Measurements from ENCODE around the gene OSTF1. TPM values are rescaled to one million over a fixed set of nuclear protein-coding genes. Genes with fewer than 3 reads are reported as not detected.
A peak's percentile ranks its signal among the peaks of the same experiment; 100 is the strongest.

OSTF1 gene
- total and polyA plus RNA-seq, 2 experiments from 2014 or later = 15.6 to 24.0 TPM

- Histone ChIP-seq H3F3A (replicated peaks; ENCODE audit: low read depth) (no peaks in the 10 kb centered on the region), H3K4me1 (ENCODE audit: insufficient read depth) (peaks cover 32% of the 10 kb centered on the region), H3K4me2 (peak overlapping the region; percentile 92), H4K20me1 (replicated peaks; ENCODE audit: insufficient read depth) (0 out of 2 replicates have a peak, but pooled peaks cover 7% of the 10 kb centered on the region), H3K27me3 (ENCODE audit: insufficient read depth) (peaks cover 5% of the 10 kb centered on the region; the same call in 1 of the 2 replicates), H3K36me3 (ENCODE audit: insufficient read depth) (no peaks in the 10 kb centered on the region), H3K79me2 (replicated peaks; ENCODE audit: insufficient read depth) (peaks cover 38% of the 10 kb centered on the region), H2AFZ (peak overlapping the region; percentile 85; the same call in 1 of the 2 replicates), H3K27ac (ENCODE audit: low read depth) (no peak overlapping the region), H3K9me2 (ENCODE audit: insufficient read depth) (no peaks in the 10 kb centered on the region), H3K4me3 (peak overlapping the region; percentile 68)
- no peak for ATAC-seq
- no peak overlapping the region for H3K27ac Mint-ChIP-seq
- no peaks in the 10 kb centered on the region for H3K36me3 Mint-ChIP-seq (ENCODE audit: low read depth)
- DNase-seq (ENCODE audit: low spot score) = no peak
- H3K4me1 Mint-ChIP-seq = peaks cover 28% of the 10 kb centered on the region
- no peak for TF ChIP-seq CTCF (conservative IDR thresholded peaks at IDR 0.05; ENCODE audit: low read depth in 2 of 2)
- TF ChIP-seq NANOG (IDR thresholded peaks at IDR 0.05; ENCODE audit: borderline replicate concordance) = no peak
- no peak for TF ChIP-seq POLR2AphosphoS5 (IDR thresholded peaks at IDR 0.05; ENCODE audit: low read depth)
- TF ChIP-seq EZH2 (IDR thresholded peaks at IDR 0.05; ENCODE audit: low read depth, unreplicated experiment) = no peak
- no peak for TF ChIP-seq JUNB (IDR thresholded peaks at IDR 0.05; ENCODE audit: unreplicated experiment)
- TF ChIP-seq CREB1 (CRISPR knock-in tag; IDR thresholded peaks at IDR 0.05; ENCODE audit: low read depth) = no peak
- TF ChIP-seq ZNF114 (CRISPR knock-in tag; IDR thresholded peaks at IDR 0.05) = no peak
- no peak for TF ChIP-seq ETS1 (IDR thresholded peaks at IDR 0.05)
- no peak for TF ChIP-seq REST (IDR thresholded peaks at IDR 0.05; ENCODE audit: unreplicated experiment)
- TF ChIP-seq EZH2phosphoT487 (IDR thresholded peaks at IDR 0.05; ENCODE audit: unreplicated experiment) = no peak
- no peak for TF ChIP-seq STAT1 (IDR thresholded peaks at IDR 0.05; ENCODE audit: unreplicated experiment)
- TF ChIP-seq ZNF462 (CRISPR knock-in tag; IDR thresholded peaks at IDR 0.05) = no peak
- no peak for TF ChIP-seq ZNF331 (CRISPR knock-in tag; IDR thresholded peaks at IDR 0.05; ENCODE audit: low read depth)
- H3K27me3 Mint-ChIP-seq (ENCODE audit: insufficient read depth, low read depth, poor library complexity) = peaks cover 8% of the 10 kb centered on the region
- H3K9me3 Mint-ChIP-seq = no peaks in the 10 kb centered on the region; the same call in 2 of the 3 replicates
- peak overlapping the region; percentile 94 for H3K4me3 Mint-ChIP-seq
These were observed 1.1 kb downstream of the OSTF1 start for GRCh38 chr9:75089373-75089766.
